Measurements from ENCODE around the gene TENM4.
A peak's percentile ranks its signal among the peaks of the same experiment; 100 is the strongest.
"Not testable (repeated sequence)": the region's sequence is repeated elsewhere in the genome, so short reads cannot be mapped to it uniquely, and the experiment has no call there.

TENM4 gene

DNA sequence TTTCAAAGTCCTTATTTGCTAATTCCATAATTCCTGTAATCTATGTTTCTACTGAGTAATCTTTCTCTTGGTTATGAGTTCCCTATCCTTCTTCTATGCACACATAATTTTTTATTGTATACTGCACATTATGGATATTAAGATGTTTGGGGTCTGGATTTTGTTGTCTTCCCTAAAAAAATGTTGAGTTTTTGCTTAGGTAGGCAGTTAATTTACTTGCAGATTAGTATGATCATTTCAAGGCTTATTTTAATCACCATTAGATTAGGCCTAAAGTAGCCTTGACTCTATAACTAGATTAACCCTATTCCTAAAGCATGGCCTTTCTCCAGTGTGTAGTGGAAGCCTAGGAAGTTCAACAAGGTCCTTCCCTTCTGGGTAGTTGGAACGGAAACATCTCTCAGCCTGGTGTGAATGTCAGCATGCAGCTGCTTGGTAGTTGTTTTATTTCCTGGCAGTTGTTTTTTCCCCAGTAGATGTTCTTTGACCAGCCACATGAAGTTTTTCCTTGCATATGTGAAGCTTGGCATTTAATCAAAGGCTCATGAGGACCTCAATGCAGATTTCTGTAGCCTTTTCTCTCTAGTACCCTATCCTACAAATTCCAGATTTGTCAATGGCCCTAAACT is 446.9 kb downstream of the TENM4 start:
- no peak for FAIRE-seq

DNA sequence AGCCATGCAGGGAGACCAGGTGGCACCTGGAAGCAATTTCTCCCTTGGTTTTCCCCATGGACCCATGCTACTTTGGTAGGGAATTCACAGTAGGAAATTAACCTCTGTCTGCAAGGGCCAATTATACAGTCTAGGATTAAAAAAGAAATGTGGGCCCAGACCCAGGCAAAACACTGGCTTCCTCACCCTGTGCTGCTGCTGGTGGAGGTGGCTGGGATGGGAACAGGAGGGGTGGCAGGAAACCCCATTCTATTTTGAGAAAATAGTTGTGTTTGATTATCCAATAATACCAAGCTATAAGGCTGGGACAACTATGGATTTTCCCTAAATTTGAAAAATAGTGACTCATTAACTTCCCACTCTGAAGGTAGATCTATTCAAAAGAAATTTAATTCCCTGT is 449.1 kb downstream of the TENM4 start:
- FAIRE-seq, result no peak

DNA sequence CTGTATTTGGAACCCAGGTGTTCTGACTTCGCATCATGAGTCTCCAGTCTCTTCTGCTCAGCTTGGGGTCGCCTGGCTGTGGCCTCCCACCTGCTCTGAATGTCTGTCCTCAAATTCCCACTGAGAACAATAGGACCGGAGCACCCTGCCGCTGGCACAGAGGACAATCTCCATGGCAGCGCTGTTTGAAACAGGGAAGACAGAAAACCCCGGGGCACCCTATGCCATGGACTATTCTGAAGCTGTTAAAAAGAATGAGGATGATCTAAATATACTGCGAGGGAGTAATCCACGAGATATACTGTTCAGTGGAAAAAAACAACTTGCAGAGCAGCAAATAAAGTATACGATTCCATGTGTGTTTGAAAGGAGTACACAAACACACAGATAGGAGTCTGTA is 450.6 kb downstream of the TENM4 start:
- FAIRE-seq, result no peak

DNA sequence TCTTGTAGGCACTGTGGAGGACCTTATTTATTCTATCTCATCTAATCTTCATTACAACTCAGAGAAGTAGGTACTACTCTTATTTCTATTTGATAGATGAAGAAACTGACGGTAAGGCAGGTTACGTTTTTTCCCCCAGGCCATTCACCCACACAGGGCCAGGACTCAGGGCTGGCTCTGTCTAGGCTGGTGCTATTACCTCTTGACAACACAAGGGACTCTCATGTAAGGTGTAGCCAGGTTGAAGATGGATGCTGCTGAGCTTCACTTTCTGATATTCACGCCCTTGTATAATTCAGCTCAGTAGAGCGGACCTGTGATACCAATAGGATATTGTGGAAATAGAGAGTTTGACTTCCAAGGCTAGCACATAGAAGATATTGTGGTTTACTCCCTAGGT is 453.1 kb downstream of the TENM4 start:
- FAIRE-seq, result no peak

DNA sequence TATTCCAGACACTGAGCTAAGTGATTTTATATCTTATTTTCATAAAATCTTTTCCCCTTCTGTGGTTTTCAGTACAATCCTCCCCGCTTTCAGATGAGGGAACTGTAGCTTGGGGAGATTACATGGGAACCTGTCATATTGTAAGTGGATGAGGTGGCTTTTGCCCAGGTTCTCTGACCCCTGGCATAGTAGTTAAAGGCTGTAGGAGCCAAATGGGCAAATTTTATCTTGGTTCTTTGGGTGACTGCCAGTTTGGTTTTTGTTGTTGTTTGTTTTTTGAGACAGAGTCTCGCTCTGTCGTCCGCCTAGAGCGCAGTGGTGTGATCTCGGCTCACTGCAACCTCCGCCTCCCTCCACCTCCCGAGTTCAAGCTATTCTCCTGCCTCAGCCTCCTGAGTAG is 454.5 kb downstream of the TENM4 start:
- FAIRE-seq, result no peak

DNA sequence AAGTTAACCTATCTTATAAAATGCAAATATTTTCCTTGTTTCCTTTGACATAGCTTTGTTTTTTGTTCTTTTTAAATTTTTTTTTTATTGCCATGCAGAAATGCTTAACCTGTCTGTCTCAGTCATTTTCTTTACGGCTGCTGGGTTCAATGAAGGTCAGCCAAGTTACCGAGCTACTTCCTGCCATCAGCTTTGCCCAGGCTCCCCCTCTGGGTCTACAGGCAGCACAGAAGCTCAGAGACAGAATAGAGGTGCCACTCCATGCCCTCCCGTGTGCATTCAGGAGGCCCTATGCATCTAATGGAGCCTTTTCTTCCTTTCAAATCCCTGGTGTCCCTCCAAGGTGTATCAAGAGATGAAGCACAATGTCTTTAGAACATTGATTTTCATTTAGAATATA is 455.2 kb downstream of the TENM4 start:
- FAIRE-seq, result no peak

DNA sequence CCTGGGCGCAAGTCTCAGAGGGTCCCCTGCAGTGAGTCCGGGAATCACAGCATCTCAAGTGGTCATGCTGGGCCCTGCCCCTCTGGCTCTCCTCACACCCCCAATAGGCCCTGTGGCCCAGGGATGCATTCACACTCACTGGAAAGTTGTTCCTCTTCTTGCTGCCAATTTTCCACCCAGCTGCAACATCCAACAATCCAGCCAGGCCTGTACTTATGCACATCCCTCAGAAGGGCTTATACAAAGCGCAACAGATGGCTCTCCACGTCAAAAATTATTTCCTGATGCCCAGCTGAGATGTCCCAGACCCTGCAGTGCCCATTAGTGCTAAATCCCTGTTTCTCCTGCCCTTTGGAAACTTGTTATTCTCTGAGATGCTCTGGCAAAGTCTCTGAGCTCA is 458.4 kb downstream of the TENM4 start:
- FAIRE-seq, result no peak

DNA sequence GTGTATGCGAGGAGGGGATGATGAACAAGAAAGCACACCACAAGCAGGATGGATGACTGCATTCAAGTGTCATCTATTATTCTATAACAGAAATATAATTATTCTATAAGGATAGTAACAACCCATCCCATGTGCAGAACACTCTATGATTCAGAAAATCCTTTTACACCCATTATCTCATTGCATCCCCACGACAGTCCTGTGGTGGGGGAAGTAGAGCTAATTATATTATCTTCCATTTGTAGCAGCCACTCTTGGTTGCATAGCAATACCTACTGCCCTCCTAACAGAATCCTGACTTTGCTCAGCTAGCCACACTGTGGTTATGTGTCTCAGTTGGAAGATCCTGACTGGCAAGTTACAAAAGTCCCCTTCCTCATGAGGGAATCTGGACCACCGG is 459.7 kb downstream of the TENM4 start:
- FAIRE-seq, result no peak

DNA sequence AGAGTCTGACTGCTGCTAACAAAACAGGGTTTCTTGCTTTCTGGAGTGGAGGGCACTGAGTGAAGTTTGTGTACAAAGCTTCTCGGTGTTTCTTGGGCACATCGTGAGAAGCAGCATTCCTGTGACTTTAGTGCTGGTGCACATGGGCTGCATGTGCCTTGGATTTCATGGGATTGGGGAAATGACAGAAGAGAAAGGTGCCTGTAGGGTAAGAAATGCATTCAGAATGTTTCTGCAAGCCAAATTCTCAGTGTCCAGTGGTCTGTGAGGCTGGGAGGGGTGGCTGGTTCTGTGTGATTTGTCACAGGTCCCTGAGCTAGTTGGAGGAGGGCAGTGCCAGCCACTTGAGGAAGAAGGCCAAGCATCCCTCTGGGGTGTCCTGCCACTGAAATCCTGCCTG is 462.0 kb downstream of the TENM4 start:
- FAIRE-seq, result no peak

DNA sequence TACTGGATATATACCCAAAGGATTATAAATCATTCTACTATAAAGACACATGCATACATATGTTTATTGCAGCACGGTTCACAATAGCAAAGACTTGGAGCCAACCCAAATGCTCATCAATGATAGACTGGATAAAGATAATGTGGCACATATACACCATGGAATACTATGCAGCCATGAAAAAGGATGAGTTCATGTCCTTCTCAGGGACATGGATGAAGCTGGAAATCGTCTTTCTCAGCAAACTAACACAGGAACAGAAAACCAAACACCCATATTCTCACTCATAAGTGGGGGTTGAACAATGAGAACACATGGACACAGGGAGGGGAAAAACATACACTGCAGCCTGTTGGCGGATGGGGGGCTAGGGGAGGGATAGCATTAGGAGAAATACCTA is 463.0 kb downstream of the TENM4 start:
- FAIRE-seq, result not testable (repeated sequence)

DNA sequence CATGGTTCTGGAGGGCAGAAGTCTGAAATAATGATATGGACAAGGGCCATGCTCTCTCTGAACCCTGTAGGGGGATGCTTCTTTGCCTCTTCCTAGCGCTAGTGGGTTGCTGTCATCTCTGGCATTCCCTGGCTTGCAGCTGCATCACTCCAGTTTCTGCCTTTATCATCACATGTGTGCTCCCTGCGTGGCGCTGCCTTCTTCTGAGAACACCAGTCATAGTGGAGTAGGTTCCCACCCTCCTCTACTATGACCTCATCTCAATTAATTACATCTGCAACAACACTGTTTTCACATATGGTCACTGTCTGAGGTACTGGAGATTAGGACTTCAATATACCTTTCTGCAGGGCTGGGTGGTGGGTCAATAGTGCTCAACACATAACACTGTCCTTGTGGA is 463.8 kb downstream of the TENM4 start:
- no peak for FAIRE-seq

DNA sequence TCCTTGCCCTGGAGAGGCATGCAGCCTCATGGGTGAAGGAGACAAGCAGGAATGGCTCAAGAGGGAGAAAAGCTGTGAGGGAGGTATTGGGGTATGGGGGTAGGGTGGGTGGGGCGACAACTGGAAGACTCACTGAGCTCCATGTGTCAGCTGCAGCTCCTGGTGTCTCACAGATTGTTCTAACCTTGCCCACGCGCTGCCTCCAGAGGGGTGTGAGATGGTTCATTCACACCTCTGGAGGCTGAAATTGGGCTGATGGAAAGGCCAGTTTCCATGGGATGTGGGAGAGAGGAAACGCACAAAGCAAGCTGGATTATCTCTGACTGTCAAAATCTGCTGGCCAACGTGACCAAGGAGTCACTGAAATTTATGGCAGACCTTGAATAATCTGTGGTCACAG is 465.7 kb downstream of the TENM4 start:
- FAIRE-seq, result no peak

DNA sequence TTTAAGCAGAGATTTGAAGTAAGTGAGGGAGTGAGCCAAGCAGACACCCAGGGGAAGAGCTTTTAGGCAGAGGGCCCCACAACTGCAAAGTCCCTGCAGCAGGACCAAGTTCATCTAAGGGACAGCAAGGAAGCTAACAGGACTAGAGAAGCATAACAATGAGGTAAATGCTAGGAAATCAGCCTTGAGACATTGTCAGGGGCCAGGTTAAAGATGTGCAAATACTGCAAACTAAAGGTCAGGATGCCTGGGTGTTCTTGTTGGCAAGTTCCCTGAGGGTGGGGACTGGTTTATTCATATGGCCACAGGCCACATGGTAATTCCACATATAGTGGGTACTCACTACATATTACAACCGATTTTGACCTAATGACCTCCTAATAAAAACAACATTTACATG is 467.0 kb downstream of the TENM4 start:
- FAIRE-seq, result no peak

DNA sequence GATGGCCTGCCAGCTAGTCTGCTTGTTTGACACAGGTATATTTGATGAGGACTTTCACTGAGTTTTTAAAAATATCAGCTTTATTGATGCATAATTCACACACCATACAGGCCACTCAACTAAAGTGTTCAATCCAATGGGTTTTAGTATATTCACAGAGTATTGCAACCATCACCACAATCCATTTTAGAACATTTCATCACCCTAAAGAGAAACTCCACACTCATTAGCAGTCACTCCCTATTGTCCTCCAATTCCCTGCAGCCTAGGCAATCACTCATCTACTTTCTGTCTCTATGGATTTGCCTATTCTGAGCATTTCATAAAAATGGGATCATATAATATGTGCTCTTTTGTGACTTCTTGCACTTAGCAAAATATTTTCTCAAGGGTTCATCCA is 468.2 kb downstream of the TENM4 start:
- no peak for FAIRE-seq

DNA sequence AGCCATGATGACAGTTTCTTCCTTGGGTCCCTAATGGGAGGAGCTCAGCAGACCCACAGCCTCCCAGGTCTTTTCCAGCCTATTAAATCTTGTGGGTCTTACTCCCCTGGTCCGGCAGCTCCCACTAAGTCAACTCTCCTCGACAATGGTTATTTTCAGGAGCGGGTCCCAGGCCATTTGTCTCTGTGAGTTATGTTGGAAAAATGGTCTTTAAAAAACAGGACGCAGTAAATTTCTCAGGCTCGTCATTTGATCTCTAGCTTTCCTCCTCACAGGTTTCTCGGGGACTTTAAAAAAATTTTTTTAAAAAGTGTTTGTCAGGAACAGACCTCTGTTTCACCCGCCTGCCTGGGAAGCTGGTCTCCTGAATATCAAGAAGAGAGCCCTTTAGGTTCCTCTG is 468.7 kb downstream of the TENM4 start:
- no peak for FAIRE-seq

DNA sequence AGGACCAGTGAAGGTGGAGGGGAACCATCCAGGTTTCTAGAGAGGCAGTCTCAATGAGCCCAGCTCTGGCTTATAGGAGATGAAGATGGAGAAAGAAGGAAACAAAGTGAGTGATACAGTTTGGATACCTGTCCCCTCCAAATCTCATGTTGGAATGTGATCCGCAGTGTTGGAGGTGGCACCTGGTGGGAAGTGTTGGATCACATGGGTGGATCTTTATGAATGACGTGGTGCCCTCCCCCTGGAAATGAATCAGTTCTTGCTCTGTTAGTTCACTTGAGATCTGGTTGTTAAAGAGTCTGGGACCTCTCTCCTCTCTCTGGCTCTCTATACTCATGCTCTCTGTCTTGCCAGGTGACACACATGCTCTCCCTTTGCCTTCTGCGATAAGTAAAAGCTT is 473.0 kb downstream of the TENM4 start:
- FAIRE-seq, result no peak

DNA sequence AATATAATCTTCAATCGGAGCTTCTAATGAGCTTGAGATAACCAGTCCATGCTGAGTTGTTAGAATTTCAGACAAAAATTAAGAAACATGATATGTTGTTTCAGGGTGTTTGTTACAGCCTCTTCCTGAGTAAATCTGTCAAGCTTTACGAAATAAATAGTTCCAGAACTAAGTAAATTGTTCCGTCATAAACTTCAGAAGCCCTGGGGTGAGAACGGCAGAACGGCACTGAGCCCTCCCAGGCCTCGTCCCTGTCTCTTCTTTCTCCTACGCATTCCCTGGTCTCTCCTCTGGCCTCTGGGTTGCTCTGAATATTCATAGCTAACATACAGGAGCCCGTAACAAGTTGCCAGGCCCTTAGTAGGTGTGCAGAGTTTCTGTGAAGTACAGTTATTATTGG is 475.4 kb downstream of the TENM4 start:
- no peak for FAIRE-seq

DNA sequence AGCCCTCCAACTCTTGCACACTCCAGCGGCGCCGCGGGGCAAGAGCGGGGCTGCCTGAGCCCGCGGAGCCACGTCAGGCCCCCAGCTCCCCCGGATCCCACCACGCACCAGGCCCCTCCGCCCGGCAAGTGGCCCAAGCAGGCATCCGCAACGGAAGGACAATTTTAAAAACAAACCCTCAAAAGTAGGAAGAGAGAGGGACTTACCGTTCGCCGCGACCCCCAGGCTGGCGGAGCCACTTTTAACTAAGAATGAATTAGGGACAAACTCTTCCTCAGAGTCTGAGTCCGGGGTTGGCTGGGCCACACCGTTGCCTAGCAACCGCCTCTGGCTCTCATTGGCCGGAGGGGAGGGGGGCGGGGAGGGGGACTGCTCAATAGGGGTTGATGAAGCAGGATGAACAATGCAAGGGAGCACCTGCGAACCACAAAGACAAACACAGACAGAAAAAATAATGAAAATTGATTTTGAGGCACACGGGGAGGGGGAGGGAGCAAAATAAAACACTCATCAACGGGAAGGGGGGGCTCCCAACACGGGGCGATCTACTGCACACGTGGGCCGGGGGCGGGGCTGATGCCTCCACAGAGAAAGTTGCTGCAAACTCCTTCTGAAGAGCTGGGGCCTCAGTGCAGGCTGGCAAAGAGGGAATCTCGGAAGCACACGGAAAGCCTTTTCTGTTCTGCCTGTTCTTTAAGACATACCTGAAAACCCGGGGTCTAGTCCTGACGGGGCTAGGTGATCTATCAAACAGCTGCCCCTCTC is 478.7 kb downstream of the TENM4 start:
- FAIRE-seq, result no peak

DNA sequence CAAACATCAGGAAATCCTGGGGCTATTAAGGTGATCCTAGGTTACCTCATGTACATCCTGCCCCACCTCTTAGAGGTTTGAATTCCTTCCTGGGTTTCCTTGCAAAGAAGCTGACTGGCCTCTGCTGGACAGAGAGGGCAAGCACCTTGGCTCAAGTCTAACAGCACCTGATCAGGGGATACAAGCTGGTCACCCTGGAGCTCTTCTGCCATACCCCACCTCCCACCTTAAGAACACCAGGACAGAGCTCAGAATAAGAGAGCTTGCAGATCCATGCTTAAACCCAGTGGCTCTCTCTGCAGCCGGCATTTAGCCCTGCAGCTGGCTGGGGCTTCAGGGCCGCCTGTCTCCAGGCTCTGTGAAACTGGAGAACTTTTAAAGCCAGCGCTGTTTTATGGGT is 479.6 kb downstream of the TENM4 start:
- peak; percentile 86 for FAIRE-seq

DNA sequence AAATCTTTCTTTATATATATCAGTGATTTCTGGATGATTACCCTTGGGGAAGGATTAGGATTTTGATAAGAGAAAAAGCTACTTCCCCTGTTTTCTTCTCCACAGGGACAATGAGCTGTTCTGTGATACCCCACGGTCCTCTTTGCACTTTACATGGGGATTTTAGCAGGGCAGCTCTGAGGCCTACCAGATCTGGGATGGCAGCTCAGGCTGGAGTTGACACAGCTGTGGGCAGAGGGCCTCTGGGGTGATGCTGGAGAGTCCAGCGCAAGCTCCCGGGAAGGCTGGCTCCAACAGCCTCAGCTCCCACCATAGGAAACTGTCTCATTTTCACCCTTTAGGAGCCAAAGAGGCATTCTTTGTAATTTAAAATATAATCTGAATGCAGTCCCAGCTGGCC is 482.4 kb downstream of the TENM4 start:
- FAIRE-seq, result no peak

DNA sequence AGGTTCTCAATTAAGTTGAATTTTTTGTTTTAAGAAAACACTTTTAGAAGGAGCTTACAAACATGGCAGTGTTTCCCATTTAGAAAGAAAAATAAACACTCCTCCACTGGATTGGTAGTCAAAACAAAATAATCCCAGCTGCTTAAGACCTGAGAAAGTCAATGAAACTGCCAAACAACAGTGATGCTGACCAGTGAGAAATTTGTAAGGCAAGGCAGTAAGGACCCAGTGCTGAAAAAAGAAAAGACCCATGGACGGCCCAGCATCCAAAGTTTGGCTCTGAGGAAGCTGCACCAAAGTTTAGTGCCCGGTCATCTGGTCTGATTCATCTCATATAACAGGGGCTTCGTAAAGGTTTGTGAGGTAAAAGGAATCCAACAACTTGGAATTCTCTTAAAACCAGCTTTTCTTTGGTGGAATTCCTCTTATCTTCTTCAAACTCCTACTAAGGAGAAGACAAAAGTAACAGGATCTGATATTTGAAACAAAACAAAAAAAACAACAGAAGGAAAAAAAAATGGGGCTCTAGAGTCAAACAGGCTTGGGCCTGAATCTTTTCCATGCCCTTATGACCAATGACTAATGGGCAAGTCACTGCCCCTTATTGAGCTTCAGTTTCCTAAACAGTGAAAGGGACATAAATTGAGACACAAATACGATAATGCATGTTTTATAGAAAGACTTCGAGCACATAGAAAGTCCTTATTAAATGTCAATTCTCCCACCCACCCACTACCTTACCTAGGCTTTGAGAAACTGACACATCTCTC is 483.2 kb downstream of the TENM4 start:
- no peak for FAIRE-seq

DNA sequence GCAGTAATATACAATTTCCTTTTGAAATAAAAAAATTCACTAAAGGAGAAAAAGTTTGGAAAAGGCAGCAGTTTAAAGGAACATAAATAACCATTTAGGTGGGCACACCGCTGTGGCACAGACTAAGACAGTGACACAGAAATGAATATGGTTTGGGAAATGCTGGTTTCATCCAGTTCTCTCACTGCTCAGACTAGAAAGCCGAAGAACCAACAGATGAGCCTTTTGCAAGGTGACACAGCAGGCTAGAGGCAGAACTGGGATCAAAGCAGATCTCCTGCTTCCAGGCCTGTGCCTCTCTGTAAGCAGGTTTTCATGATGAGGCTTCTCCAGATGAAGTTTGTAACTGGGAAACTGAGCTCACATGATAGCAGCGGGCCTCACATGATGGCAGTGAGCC is 486.1 kb downstream of the TENM4 start:
- no peak for FAIRE-seq

DNA sequence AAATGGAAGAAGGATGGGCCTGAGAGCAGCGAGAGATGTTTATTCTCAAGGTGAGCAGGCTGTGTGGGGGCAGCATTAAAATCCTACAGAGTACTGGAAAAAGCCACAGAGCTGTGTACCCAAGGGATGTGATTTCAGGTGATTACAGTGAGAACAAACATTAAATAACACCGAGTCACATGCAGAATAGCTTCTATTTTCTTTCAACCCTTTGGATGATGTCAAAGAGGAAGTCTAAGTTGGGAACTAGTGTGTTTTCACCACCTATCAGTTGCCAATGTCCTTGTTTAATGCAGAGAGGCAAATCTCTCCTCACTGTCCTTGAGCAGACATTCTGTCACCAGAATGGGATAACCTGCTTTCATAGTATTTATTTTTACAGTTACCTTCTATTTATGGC is 486.6 kb downstream of the TENM4 start:
- FAIRE-seq, result peak; percentile 95

DNA sequence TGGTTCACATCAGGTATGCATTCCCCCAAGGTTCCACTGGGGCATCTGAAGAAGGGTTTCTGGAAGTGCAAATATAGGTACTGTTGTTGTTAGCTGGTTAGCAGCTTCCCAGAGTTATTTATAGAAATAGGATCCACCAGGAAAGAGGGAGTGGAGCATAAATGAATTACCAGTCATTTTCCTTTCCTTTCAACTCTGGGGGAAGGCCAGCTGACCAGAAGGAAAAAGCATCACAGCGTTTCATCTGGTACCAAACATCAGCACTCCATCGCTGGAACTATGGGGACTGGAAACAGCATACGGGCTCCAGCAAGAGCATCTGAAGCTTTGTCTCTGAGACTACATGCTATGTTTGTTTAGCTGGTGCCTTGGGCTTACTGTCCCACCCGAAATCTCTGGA is 487.9 kb downstream of the TENM4 start:
- FAIRE-seq, result no peak
